ENCODE data around the gene LRRC73.
"Not testable (repeated sequence)": the region's sequence is repeated elsewhere in the genome, so short reads cannot be mapped to it uniquely, and the experiment has no call there.

The LRRC73 gene

GRCh38 chr6:43461936-43462335 is 48.2 kb downstream of the LRRC73 start:
- no peak for DNase-seq

- DNase-seq = no peak
These were observed 50.1 kb downstream of the LRRC73 start for GRCh38 chr6:43460032-43460431.

GRCh38 chr6:43459535-43459934 is 50.6 kb downstream of the LRRC73 start:
- no peak for DNase-seq

GRCh38 chr6:43458154-43458553 is 52.0 kb downstream of the LRRC73 start:
- not testable (repeated sequence) for DNase-seq

DNA sequence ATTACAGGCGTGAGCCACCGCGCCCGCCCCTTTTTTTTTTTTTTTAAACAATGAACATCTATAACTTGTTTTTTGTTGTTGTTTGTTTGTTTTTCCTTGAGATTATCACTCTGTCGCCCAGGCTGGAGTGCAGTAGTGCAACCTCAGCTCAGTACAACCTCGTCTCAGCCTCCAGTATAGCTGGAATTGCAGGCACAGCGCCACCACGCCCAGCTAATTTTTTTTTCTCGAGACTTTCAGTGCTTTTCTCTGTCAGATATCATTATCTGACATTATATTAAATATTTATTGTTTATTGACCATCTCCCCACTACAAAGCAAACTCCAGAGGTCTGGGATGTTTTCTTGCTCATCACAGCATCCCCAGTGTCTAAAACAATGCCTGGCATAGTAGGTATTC is 52.5 kb downstream of the LRRC73 start:
- DNase-seq = no peak

All from right kidney (tissue), 1 donor.